SK-N-SH (cell line): ENCODE data around the gene MTA3. TPM values are rescaled to one million over a fixed set of nuclear protein-coding genes. Genes with fewer than 3 reads are reported as not detected.

Experiments
- CTCF ChIA-PET: fragments of 300-600, 350-600 bp; formaldehyde crosslinking; extraction: SDS; loops from one replicate; lab custom pipeline; 2021; lab: Yijun Ruan, JAX
- POLR2A ChIA-PET: fragments of 350-600 bp; sonication (Branson Sonifier 250); formaldehyde crosslinking; extraction: SDS; loops from one replicate; lab custom pipeline; 2020; ENCODE audit warnings: antibody characterized with exemption, inconsistent platforms; lab: Yijun Ruan, JAX
- DNase-seq: peaks from one replicate; pipeline ENCODE4 v3.0.0; 2012
- H2AFZ ChIP-seq: fragments of 200-600 bp; sonication (generic); 2 replicates; pipeline ENCODE4 v1.8.1; 2016; ENCODE audit warnings: antibody characterized with exemption, mild to moderate bottlenecking, low read depth
- H3F3A ChIP-seq: fragments of 200-600 bp; sonication (generic); replicated peaks from 2 replicates; pipeline ENCODE3; 2016; ENCODE audit warnings: antibody characterized with exemption, mild to moderate bottlenecking; ENCODE audit not compliant: insufficient read depth
- H3K27ac ChIP-seq, 2 experiments: fragments of 200-500 bp in 1 of 2; fragments of 200-600 bp in 1 of 2; sonication (Bioruptor generic) in 1 of 2; sonication (generic), shearing (Covaris generic) in 1 of 2; 2 replicates each; pipeline versions ENCODE4 v1.5.1 to v1.6.1; 2014 to 2016; ENCODE audit warnings: low read depth in 2 of 2, inconsistent platforms in 1 of 2, low read length in 1 of 2, mild to moderate bottlenecking in 1 of 2, mixed read lengths in 1 of 2
- H3K27me3 ChIP-seq: fragments of 200-600 bp; sonication (generic), shearing (Covaris generic); 2 replicates; pipeline ENCODE4 v1.6.1; 2016; ENCODE audit warnings: mixed run types; ENCODE audit not compliant: insufficient read depth
- H3K36me3 ChIP-seq, 2 experiments: fragments of 200-500 bp in 1 of 2; fragments of 200-600 bp in 1 of 2; sonication (Bioruptor generic) in 1 of 2; sonication (generic) in 1 of 2; replicated peaks in 1 of 2; 2 replicates each; pipeline versions ENCODE3 to v1.5.1; 2014 to 2016; ENCODE audit warnings: low read length in 1 of 2, mild to moderate bottlenecking in 1 of 2; ENCODE audit not compliant: insufficient read depth in 2 of 2, control insufficient read depth in 1 of 2
- H3K4me1 ChIP-seq, 2 experiments: fragments of 200-500 bp in 1 of 2; fragments of 200-600 bp in 1 of 2; sonication (Bioruptor generic) in 1 of 2; sonication (generic), shearing (Covaris generic) in 1 of 2; 2 replicates each; pipeline versions ENCODE4 v1.5.1 to v1.6.1; 2014 to 2016; ENCODE audit warnings: low read depth in 1 of 2, low read length in 1 of 2, mixed run types in 1 of 2; ENCODE audit not compliant: insufficient read depth in 2 of 2, control insufficient read depth in 1 of 2
- H3K4me2 ChIP-seq: fragments of 200-600 bp; sonication (generic), shearing (Covaris generic); 2 replicates; pipeline ENCODE4 v1.6.1; 2017; ENCODE audit warnings: mixed run types
- H3K4me3 ChIP-seq, 2 experiments: fragments of 200-500 bp in 1 of 2; fragments of 200-600 bp in 1 of 2; sonication (Bioruptor generic) in 1 of 2; sonication (generic), shearing (Covaris generic) in 1 of 2; 2 replicates each; pipeline versions ENCODE4 v1.5.1 to v1.8.1; 2014 to 2016; ENCODE audit warnings: low read depth in 2 of 2, inconsistent platforms in 1 of 2, low read length in 1 of 2, mild to moderate bottlenecking in 1 of 2, mixed read lengths in 1 of 2, moderate library complexity in 1 of 2
- H3K79me2 ChIP-seq: fragments of 200-600 bp; sonication (generic); 2 replicates; pipeline ENCODE4 v1.8.1; 2017; ENCODE audit warnings: mild to moderate bottlenecking; ENCODE audit not compliant: insufficient read depth
- H3K9ac ChIP-seq: fragments of 200-600 bp; sonication (generic); 2 replicates; pipeline ENCODE4 v1.6.1; 2017; ENCODE audit warnings: mixed run types
- H3K9me2 ChIP-seq: fragments of 200-600 bp; sonication (generic); 2 replicates; pipeline ENCODE4 v1.6.1; 2017; ENCODE audit warnings: mixed run types
- H3K9me3 ChIP-seq: fragments of 200-600 bp; sonication (generic); 2 replicates; pipeline ENCODE4 v1.6.1; 2017; ENCODE audit warnings: mixed run types, mild to moderate bottlenecking, moderate library complexity
- H4K20me1 ChIP-seq: fragments of 200-600 bp; sonication (generic); 2 replicates; pipeline ENCODE4 v1.6.1; 2017; ENCODE audit warnings: mild to moderate bottlenecking, mixed run types; ENCODE audit not compliant: insufficient read depth
- CHD2 ChIP-seq: fragments of 150-350 bp; IDR thresholded peaks from 2 replicates; pipeline ENCODE4 v1.6.1; 2018; ENCODE audit warnings: low read length; ENCODE audit not compliant: partially characterized antibody
- CTCF ChIP-seq: fragments of 200-600 bp; sonication (generic); IDR thresholded peaks from 2 replicates; pipeline ENCODE4 v1.6.1; 2017; ENCODE audit warnings: antibody characterized with exemption, mild to moderate bottlenecking, moderate library complexity
- ELF1 ChIP-seq: IDR thresholded peaks from 2 replicates; pipeline ENCODE4 v1.4.0; 2012
- EP300 ChIP-seq, 2 experiments: IDR thresholded peaks; 2 replicates each; pipeline versions ENCODE4 v1.4.0 to v1.6.1; 2012; ENCODE audit warnings: borderline replicate concordance in 1 of 2, low read depth in 1 of 2, low read length in 1 of 2
- FOSL2 ChIP-seq: IDR thresholded peaks from 2 replicates; pipeline ENCODE4 v1.4.0; 2012; ENCODE audit warnings: low read depth, mild to moderate bottlenecking, moderate library complexity, borderline replicate concordance
- GABPA ChIP-seq: IDR thresholded peaks from 2 replicates; pipeline ENCODE4 v1.4.0; 2012; ENCODE audit warnings: low read depth, mild to moderate bottlenecking
- GATA2 ChIP-seq: sonication (generic); formaldehyde crosslinking; IDR thresholded peaks from 2 replicates; pipeline ENCODE4 v1.5.0; 2020; ENCODE audit warnings: mild to moderate bottlenecking, missing genetic modification reagents
- IRF3 ChIP-seq: fragments of 150-350 bp; IDR thresholded peaks from 2 replicates; pipeline ENCODE4 v1.6.1; 2016; ENCODE audit warnings: mild to moderate bottlenecking, low read depth, low read length
- JUND ChIP-seq: IDR thresholded peaks from 2 replicates; pipeline ENCODE4 v1.4.0; 2012
- MAX ChIP-seq: IDR thresholded peaks from 2 replicates; pipeline ENCODE4 v1.4.0; 2012; ENCODE audit warnings: low read depth
- MEF2A ChIP-seq: IDR thresholded peaks from 2 replicates; pipeline ENCODE4 v1.4.0; 2012; ENCODE audit warnings: low read depth, borderline replicate concordance
- MXI1 ChIP-seq: IDR thresholded peaks from 2 replicates; pipeline ENCODE4 v1.6.1; 2012; ENCODE audit warnings: mild to moderate bottlenecking, low read depth, low read length, improper control_type of control experiment
- NFIC ChIP-seq: IDR thresholded peaks from 2 replicates; pipeline ENCODE4 v1.4.0; 2012; ENCODE audit warnings: borderline replicate concordance
- POLR2AphosphoS5 ChIP-seq: IDR thresholded peaks from 2 replicates; pipeline ENCODE4 v1.6.1; 2012; ENCODE audit warnings: low read depth, low read length
- RAD21 ChIP-seq: IDR thresholded peaks from 2 replicates; pipeline ENCODE4 v1.6.1; 2012; ENCODE audit warnings: mild to moderate bottlenecking, low read length
- RXRA ChIP-seq: IDR thresholded peaks from 2 replicates; pipeline ENCODE4 v1.4.0; 2012; ENCODE audit warnings: low read depth, mild to moderate bottlenecking, borderline replicate concordance
- SIN3A ChIP-seq: IDR thresholded peaks from 2 replicates; pipeline ENCODE4 v1.6.1; 2012; ENCODE audit warnings: low read depth, mild to moderate bottlenecking, low read length, moderate library complexity, borderline replicate concordance
- TCF12 ChIP-seq: IDR thresholded peaks from 2 replicates; pipeline ENCODE4 v1.4.0; 2012
- USF1 ChIP-seq: IDR thresholded peaks from 2 replicates; pipeline ENCODE4 v1.4.0; 2012; ENCODE audit warnings: low read depth, borderline replicate concordance
- USF2 ChIP-seq: fragments of 150-350 bp; IDR thresholded peaks from 2 replicates; pipeline ENCODE4 v1.6.1; 2017; ENCODE audit warnings: antibody characterized with exemption, low read length, low read depth, borderline replicate concordance
- ZBTB33 ChIP-seq: IDR thresholded peaks from 2 replicates; pipeline ENCODE4 v1.4.0; 2012; ENCODE audit warnings: low read depth, borderline replicate concordance
- WGBS: methylation state at CpG from one replicate; pipeline ENCODE4 v1.1.6; 2017; ENCODE audit warnings: low lambda C conversion rate; 5-methylcytosine and 5-hydroxymethylcytosine counted together
- polyA plus RNA-seq, 3 experiments: library from polyadenylated mRNA; depleted of rRNA; stranded (reverse); fragments of >200 nt; gene quantifications; 2 replicates each; pipeline ENCODE4 v1.2.3, GENCODE V29; 2012

The MTA3 gene
- polyA plus RNA-seq, 1 of the 3 experiments (the other 2 are of a cell fraction): 30.8 TPM

- peak; percentile 43 for DNase-seq
- H3K27me3 ChIP-seq: no peaks in the 10 kb centered on the region
- no peak overlapping the region for H3K9ac ChIP-seq
- H3K27ac ChIP-seq: peak overlapping the region in 1 of 2 experiments; percentile 94; a peak in 2 of 4 replicates
- no peaks in the 10 kb centered on the region for H3K79me2 ChIP-seq
- no peaks in the 10 kb centered on the region for H3K9me2 ChIP-seq
- H4K20me1 ChIP-seq: no peaks in the 10 kb centered on the region
- peaks cover 0 to 5% of the 10 kb centered on the region in 2 experiments for H3K36me3 ChIP-seq
- peaks cover 0 to 36% of the 10 kb centered on the region in 2 experiments; a peak in 2 of 4 replicates for H3K4me1 ChIP-seq
- ChIA-PET CTCF (interaction anchor here (0.9 to 1.4 kb wide), 4 partner anchors 71 to 878 kb away, joined by 3 to 5 read pairs (median 3); no protein-coding TSS in a partner anchor), POLR2A (no interaction called here)
- peaks cover 5% of the 10 kb centered on the region for H3F3A ChIP-seq
- H3K9me3 ChIP-seq: no peaks in the 10 kb centered on the region
- TF ChIP-seq CHD2 (peak; percentile 18), RAD21 (0 out of 2 replicates have a peak, but pooled peaks have one; percentile 19), GATA2 (peak; percentile 57), EP300 (IDR thresholded peaks at IDR 0.05; ENCODE audit: borderline replicate concordance in 1 of 2, low read depth in 1 of 2, low read length in 1 of 2) (no peak; a peak in 1 of 4 replicates)
- H3K4me2 ChIP-seq: no peak overlapping the region
- 83% methylated on average over 4 of the region's 4 CpGs for WGBS
- no peak overlapping the region for H2AFZ ChIP-seq
- no peak overlapping the region for H3K4me3 ChIP-seq
Observed at GRCh38 chr2:42698940-42699339, 130.5 kb downstream of the MTA3 start.

GRCh38 chr2:42706836-42707235 lies 138.4 kb downstream of the MTA3 start:
- no peaks in the 10 kb centered on the region for H3K79me2 ChIP-seq
- DNase-seq: no peak
- H3K9ac ChIP-seq: no peak overlapping the region
- no peaks in the 10 kb centered on the region for H3K9me2 ChIP-seq
- H3K27me3 ChIP-seq: no peaks in the 10 kb centered on the region
- H3K27ac ChIP-seq: no peak overlapping the region
- POLR2A ChIA-PET: no interaction called here
- H3K9me3 ChIP-seq: no peaks in the 10 kb centered on the region
- no peak overlapping the region for H3K4me2 ChIP-seq
- no peaks in the 10 kb centered on the region; a peak in 1 of 4 replicates for H3K4me1 ChIP-seq
- no peaks in the 10 kb centered on the region for H4K20me1 ChIP-seq
- peaks cover 20 to 33% of the 10 kb centered on the region in 2 experiments for H3K36me3 ChIP-seq
- no peak overlapping the region for H2AFZ ChIP-seq
- H3K4me3 ChIP-seq: no peak overlapping the region
- CTCF ChIA-PET: interaction anchor here (1.7 kb wide), 1 partner anchor 9 kb away, joined by 5 read pairs; no protein-coding TSS in a partner anchor
- H3F3A ChIP-seq: no peaks in the 10 kb centered on the region
- no peak for TF ChIP-seq MXI1
- TF ChIP-seq MAX: no peak
- TF ChIP-seq CHD2: no peak
- TF ChIP-seq USF1: no peak
- TF ChIP-seq GABPA: no peak
- no peak for TF ChIP-seq EP300 (IDR thresholded peaks at IDR 0.05; ENCODE audit: borderline replicate concordance in 1 of 2, low read depth in 1 of 2, low read length in 1 of 2)
- no peak for TF ChIP-seq USF2
- no peak for TF ChIP-seq MEF2A
- no peak for TF ChIP-seq FOSL2
- no peak for TF ChIP-seq CTCF
- no peak for TF ChIP-seq ELF1
- TF ChIP-seq JUND: no peak
- TF ChIP-seq IRF3: no peak
- TF ChIP-seq RXRA: no peak
- TF ChIP-seq SIN3A: no peak
- no peak for TF ChIP-seq NFIC
- TF ChIP-seq TCF12: no peak
- TF ChIP-seq ZBTB33: no peak
- TF ChIP-seq POLR2AphosphoS5: no peak
- 90% methylated on average over 3 of the region's 3 CpGs for WGBS
